A673 (cell line): ENCODE results near the gene ACOXL. TPM values are rescaled to one million over a fixed set of nuclear protein-coding genes. Genes with fewer than 3 reads are reported as not detected.

ENCODE experiments used
- BruUV-seq: library from RNA; stranded (reverse); fragments of 400-500 nt; replicated peaks from 2 replicates; lab custom pipeline; 2021; lab: Mats Ljungman, UMichigan
- CTCF ChIA-PET: fragments of 300-600 bp; sonication (Branson Sonifier 250); formaldehyde crosslinking; loops from one replicate; lab custom pipeline; 2022; ENCODE audit warnings: antibody characterized with exemption; lab: Charles Lee
- POLR2A ChIA-PET: fragments of 300-600 bp; sonication (Branson Sonifier 250); formaldehyde crosslinking; loops from one replicate; lab custom pipeline; 2022; ENCODE audit warnings: antibody characterized with exemption; ENCODE audit not compliant: low non-redundant PET; lab: Charles Lee
- DNase-seq: peaks from one replicate; pipeline ENCODE4 v3.0.0-alpha.2; 2015; ENCODE audit warnings: low spot score
- H3K27ac ChIP-seq: fragments of 200-600 bp; sonication (generic); 2 replicates; pipeline ENCODE4 v1.5.1; 2016; ENCODE audit warnings: mixed run types, low read depth, mild to moderate bottlenecking, mixed read lengths, antibody characterized with exemption, low read length; ENCODE audit not compliant: poor library complexity, severe bottlenecking
- H3K27me3 ChIP-seq: fragments of 200-600 bp; sonication (generic); replicated peaks from 2 replicates; pipeline ENCODE4 v1.6.1; 2017; ENCODE audit warnings: mixed run types, low read depth, mild to moderate bottlenecking, mixed read lengths, antibody characterized with exemption, low read length; ENCODE audit not compliant: insufficient read depth, poor library complexity
- H3K36me3 ChIP-seq: fragments of 200-600 bp; sonication (generic); 2 replicates; pipeline ENCODE4 v1.6.1; 2016; ENCODE audit warnings: mixed run types, mild to moderate bottlenecking, mixed read lengths, antibody characterized with exemption, low read length; ENCODE audit not compliant: insufficient read depth, poor library complexity, severe bottlenecking
- H3K4me1 ChIP-seq: fragments of 200-600 bp; sonication (generic); 2 replicates; pipeline ENCODE4 v1.6.1; 2017; ENCODE audit warnings: mixed run types, mild to moderate bottlenecking, mixed read lengths, antibody characterized with exemption, low read length; ENCODE audit not compliant: insufficient read depth, poor library complexity, severe bottlenecking
- H3K4me3 ChIP-seq: fragments of 200-600 bp; sonication (generic); 2 replicates; pipeline ENCODE4 v1.5.1; 2016; ENCODE audit warnings: low read depth, mixed run types, mild to moderate bottlenecking, mixed read lengths, low read length; ENCODE audit not compliant: poor library complexity, severe bottlenecking
- H3K9me3 ChIP-seq: fragments of 200-600 bp; sonication (generic); 2 replicates; pipeline ENCODE4 v1.6.1; 2016; ENCODE audit warnings: mixed run types, low read depth, mild to moderate bottlenecking, mixed read lengths, antibody characterized with exemption, low read length; ENCODE audit not compliant: poor library complexity, severe bottlenecking
- EZH2 ChIP-seq: fragments of 200-600 bp; sonication (generic); IDR thresholded peaks from 2 replicates; pipeline ENCODE4 v1.6.1; 2017; ENCODE audit warnings: borderline replicate concordance, low read depth, mild to moderate bottlenecking, mixed read lengths, antibody characterized with exemption, low read length; ENCODE audit not compliant: poor library complexity, severe bottlenecking
- intact Hi-C: fragments of 100-400 bp; cut with micrococcal nuclease; formaldehyde crosslinking; loops from one replicate; pipeline ENCODE4 v1.10.0; 2022; ENCODE audit not compliant: unreplicated experiment
- total RNA-seq: library from RNA; stranded (reverse); gene quantifications from 2 replicates; pipeline ENCODE4 v1.2.3, GENCODE V29; 2021
- TF ChIP-seq, protein P1 (sequence below): fragments of 300-800, 200-600 bp; sonication (generic); conservative IDR thresholded peaks from 2 replicates; pipeline ENCODE4 v1.5.1; 2017; ENCODE audit warnings: low read depth, mild to moderate bottlenecking, antibody characterized with exemption, low read length, moderate library complexity, mixed read lengths

The ACOXL gene
- total RNA-seq, 1 experiment from 2014 or later, result not detected

DNA sequence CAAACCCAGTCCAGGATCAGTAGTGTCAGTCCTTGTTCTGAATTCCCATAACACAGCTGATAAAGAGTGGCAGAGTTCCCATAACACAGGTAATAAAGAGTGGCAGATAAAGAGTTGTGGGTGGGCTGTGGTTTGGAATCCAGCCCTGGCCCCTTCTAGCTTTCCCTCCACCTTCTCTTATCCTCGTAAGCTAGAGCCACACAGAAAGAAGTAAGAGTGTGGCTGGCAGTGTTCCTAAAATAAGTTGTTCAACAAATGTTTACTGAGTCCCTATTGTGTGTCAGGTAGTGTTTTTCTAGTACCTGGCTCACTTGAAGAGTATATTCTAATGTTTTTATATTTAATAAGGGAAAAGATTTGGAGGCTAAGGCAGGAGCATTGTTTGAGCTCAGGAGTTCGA, 323.4 kb downstream of the ACOXL start:
- ChIA-PET POLR2A (no interaction called here), CTCF (no interaction called here)
- peaks cover 8% of the 10 kb centered on the region for H3K27me3 ChIP-seq
- no peak overlapping the region for H3K4me3 ChIP-seq
- no peak for DNase-seq
- no peak overlapping the region for H3K27ac ChIP-seq
- no peak for TF ChIP-seq EZH2
- TF ChIP-seq, protein P1, sequence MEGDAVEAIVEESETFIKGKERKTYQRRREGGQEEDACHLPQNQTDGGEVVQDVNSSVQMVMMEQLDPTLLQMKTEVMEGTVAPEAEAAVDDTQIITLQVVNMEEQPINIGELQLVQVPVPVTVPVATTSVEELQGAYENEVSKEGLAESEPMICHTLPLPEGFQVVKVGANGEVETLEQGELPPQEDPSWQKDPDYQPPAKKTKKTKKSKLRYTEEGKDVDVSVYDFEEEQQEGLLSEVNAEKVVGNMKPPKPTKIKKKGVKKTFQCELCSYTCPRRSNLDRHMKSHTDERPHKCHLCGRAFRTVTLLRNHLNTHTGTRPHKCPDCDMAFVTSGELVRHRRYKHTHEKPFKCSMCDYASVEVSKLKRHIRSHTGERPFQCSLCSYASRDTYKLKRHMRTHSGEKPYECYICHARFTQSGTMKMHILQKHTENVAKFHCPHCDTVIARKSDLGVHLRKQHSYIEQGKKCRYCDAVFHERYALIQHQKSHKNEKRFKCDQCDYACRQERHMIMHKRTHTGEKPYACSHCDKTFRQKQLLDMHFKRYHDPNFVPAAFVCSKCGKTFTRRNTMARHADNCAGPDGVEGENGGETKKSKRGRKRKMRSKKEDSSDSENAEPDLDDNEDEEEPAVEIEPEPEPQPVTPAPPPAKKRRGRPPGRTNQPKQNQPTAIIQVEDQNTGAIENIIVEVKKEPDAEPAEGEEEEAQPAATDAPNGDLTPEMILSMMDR, result no peak
- H3K36me3 ChIP-seq, result no peaks in the 10 kb centered on the region
- H3K4me1 ChIP-seq, result no peaks in the 10 kb centered on the region
- H3K9me3 ChIP-seq, result no peaks in the 10 kb centered on the region
- no TSS peak for BruUV-seq
- intact Hi-C loops, result no loop called here

DNA sequence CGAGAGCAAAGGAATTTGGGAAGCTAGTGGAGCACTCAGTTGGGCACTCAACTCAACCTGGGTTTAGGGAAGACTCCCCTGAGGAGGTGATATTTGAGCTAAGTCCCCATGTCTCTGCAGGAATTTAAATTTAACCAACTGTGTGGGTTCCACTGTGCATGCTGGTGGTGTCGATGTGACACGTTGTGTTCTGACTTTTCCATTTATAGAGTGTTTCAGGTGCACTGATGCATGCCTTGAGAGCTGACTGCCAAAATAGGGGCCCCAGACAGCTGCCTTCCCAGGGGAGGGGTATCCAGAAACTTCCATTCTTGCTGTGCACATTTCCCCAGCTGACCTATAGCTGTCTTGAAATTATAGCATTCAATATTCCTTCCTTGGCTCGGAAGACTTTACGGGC, 324.7 kb downstream of the ACOXL start:
- H3K27me3 ChIP-seq, result peaks cover 8% of the 10 kb centered on the region
- H3K27ac ChIP-seq, result no peak overlapping the region
- ChIA-PET POLR2A (no interaction called here), CTCF (no interaction called here)
- no peaks in the 10 kb centered on the region for H3K9me3 ChIP-seq
- no peak for DNase-seq
- intact Hi-C loops, result no loop called here
- no peak for TF ChIP-seq EZH2
- TF ChIP-seq, protein P1, result no peak
- no peaks in the 10 kb centered on the region for H3K4me1 ChIP-seq
- no TSS peak for BruUV-seq
- H3K4me3 ChIP-seq, result no peak overlapping the region
- H3K36me3 ChIP-seq, result no peaks in the 10 kb centered on the region

- H3K4me3 ChIP-seq, result no peak overlapping the region
- BruUV-seq, result no TSS peak
- peaks cover 8% of the 10 kb centered on the region for H3K27me3 ChIP-seq
- no peak for DNase-seq
- no peak overlapping the region for H3K27ac ChIP-seq
- ChIA-PET CTCF (no interaction called here), POLR2A (no interaction called here)
- intact Hi-C loops, result no loop called here
- no peaks in the 10 kb centered on the region for H3K4me1 ChIP-seq
- no peaks in the 10 kb centered on the region for H3K36me3 ChIP-seq
- H3K9me3 ChIP-seq, result no peaks in the 10 kb centered on the region
- no peak for TF ChIP-seq EZH2
- TF ChIP-seq, protein P1, result no peak
Measured at GRCh38 chr2:111057721-111058120, 325.3 kb downstream of the ACOXL start.
